Measurements from ENCODE around the gene DHRS11. TPM values are rescaled to one million over a fixed set of nuclear protein-coding genes. Genes with fewer than 3 reads are reported as not detected.

The DHRS11 gene
- total RNA-seq, 5 donors from 2014 or later (not counting 1 experiment from before 2014, with no cell fraction given) = 2.6 to 9.7 (median 6.3) TPM

GRCh38 chr17:36640346-36640745, 48.7 kb downstream of the DHRS11 start:
- no peaks in the 10 kb centered on the region for H3K9me3 Mint-ChIP-seq
- CTCF ChIA-PET = interaction anchor here in 1 of 2 donors (0.6 kb wide), 1 partner anchor 71 kb away, joined by 3 read pairs; no protein-coding TSS in a partner anchor
- Histone ChIP-seq H3K4me3 (ENCODE audit: control insufficient read depth in 1 of 2, extremely low read depth in 1 of 2, low read length in 1 of 2) (no peak overlapping the region), H3K36me3 (ENCODE audit: control insufficient read depth in 2 of 2, extremely low read depth in 1 of 2, insufficient read depth in 1 of 2, low read length in 1 of 2) (no peaks in the 10 kb centered on the region), H3K4me1 (ENCODE audit: control insufficient read depth in 1 of 2, extremely low read depth in 1 of 2, insufficient read depth in 2 of 2, low read length in 2 of 2) (peaks cover 0 to 18% of the 10 kb centered on the region in 2 experiments), H3K27ac (ENCODE audit: low read length) (no peak overlapping the region), H3K9me3 (no peaks in the 10 kb centered on the region), H3K27me3 (replicated peaks in 1 of 2; ENCODE audit: control insufficient read depth in 2 of 2, extremely low read depth in 1 of 2, insufficient read depth in 2 of 2, low read length in 1 of 2) (peaks cover 16 to 61% of the 10 kb centered on the region in 2 experiments)
- DNase-seq = no peak
- POLR2A ChIA-PET = no interaction called here
- no peaks in the 10 kb centered on the region for H3K36me3 Mint-ChIP-seq
- no peak for ATAC-seq (replicated peaks in 1 of 4)
- H3K4me1 Mint-ChIP-seq = peaks cover 11 to 17% (median 16%) of the 10 kb centered on the region in 3 donors
- H3K27me3 Mint-ChIP-seq = peaks cover 56 to 74% of the 10 kb centered on the region in 2 donors
- WGBS (ENCODE audit: insufficient coverage) = 100% methylated on average over 1 of the region's 2 CpGs
- H3K27ac Mint-ChIP-seq = no peak overlapping the region
- peak overlapping the region in 1 of 3 donors; percentile 85 for H3K4me3 Mint-ChIP-seq

GRCh38 chr17:36640836-36641235, 49.2 kb downstream of the DHRS11 start:
- ChIA-PET CTCF (interaction anchor here in 1 of 2 donors (0.6 kb wide), 1 partner anchor 70 kb away, joined by 3 read pairs; no protein-coding TSS in a partner anchor), POLR2A (no interaction called here)
- Mint-ChIP-seq H3K9me3 (no peaks in the 10 kb centered on the region), H3K4me3 (peak overlapping the region in 1 of 3 donors; percentile 85), H3K36me3 (no peaks in the 10 kb centered on the region), H3K27ac (no peak overlapping the region), H3K27me3 (peaks cover 59 to 75% of the 10 kb centered on the region in 2 donors), H3K4me1 (peaks cover 11 to 17% (median 16%) of the 10 kb centered on the region in 3 donors)
- no peaks in the 10 kb centered on the region for H3K36me3 ChIP-seq (ENCODE audit: control insufficient read depth in 2 of 2, extremely low read depth in 1 of 2, insufficient read depth in 1 of 2, low read length in 1 of 2)
- no peak for ATAC-seq (replicated peaks in 1 of 4)
- H3K4me3 ChIP-seq (ENCODE audit: control insufficient read depth in 1 of 2, extremely low read depth in 1 of 2, low read length in 1 of 2) = no peak overlapping the region
- WGBS (ENCODE audit: insufficient coverage) = 82% methylated on average over 5 of the region's 10 CpGs
- DNase-seq = no peak
- H3K4me1 ChIP-seq (ENCODE audit: control insufficient read depth in 1 of 2, extremely low read depth in 1 of 2, insufficient read depth in 2 of 2, low read length in 2 of 2) = peaks cover 0 to 18% of the 10 kb centered on the region in 2 experiments
- peaks cover 16 to 60% of the 10 kb centered on the region in 2 experiments for H3K27me3 ChIP-seq (replicated peaks in 1 of 2; ENCODE audit: control insufficient read depth in 2 of 2, extremely low read depth in 1 of 2, insufficient read depth in 2 of 2, low read length in 1 of 2)
- H3K27ac ChIP-seq (ENCODE audit: low read length) = no peak overlapping the region
- H3K9me3 ChIP-seq = no peaks in the 10 kb centered on the region

- no peak overlapping the region for H3K4me3 ChIP-seq (ENCODE audit: control insufficient read depth in 1 of 2, extremely low read depth in 1 of 2, low read length in 1 of 2)
- H3K27me3 ChIP-seq (replicated peaks in 1 of 2; ENCODE audit: control insufficient read depth in 2 of 2, extremely low read depth in 1 of 2, insufficient read depth in 2 of 2, low read length in 1 of 2) = peaks cover 16 to 64% of the 10 kb centered on the region in 2 experiments
- ChIA-PET POLR2A (no interaction called here), CTCF (interaction anchor here in 1 of 2 donors (0.6 kb wide), 1 partner anchor 15 kb away, joined by 3 read pairs; no protein-coding TSS in a partner anchor)
- H3K4me1 ChIP-seq (ENCODE audit: control insufficient read depth in 1 of 2, extremely low read depth in 1 of 2, insufficient read depth in 2 of 2, low read length in 2 of 2) = peaks cover 0 to 18% of the 10 kb centered on the region in 2 experiments
- H3K27ac ChIP-seq (ENCODE audit: low read length) = no peak overlapping the region
- peak overlapping the region in 2 of 3 donors; percentile 9 to 85 for H3K4me3 Mint-ChIP-seq
- peaks cover 5% of the 10 kb centered on the region for H3K36me3 Mint-ChIP-seq
- peaks cover 65 to 79% of the 10 kb centered on the region in 2 donors for H3K27me3 Mint-ChIP-seq
- no peaks in the 10 kb centered on the region for H3K36me3 ChIP-seq (ENCODE audit: control insufficient read depth in 2 of 2, extremely low read depth in 1 of 2, insufficient read depth in 1 of 2, low read length in 1 of 2)
- H3K9me3 ChIP-seq = no peaks in the 10 kb centered on the region
- H3K9me3 Mint-ChIP-seq = no peaks in the 10 kb centered on the region
- H3K4me1 Mint-ChIP-seq = peaks cover 11 to 17% (median 16%) of the 10 kb centered on the region in 3 donors
- WGBS (ENCODE audit: insufficient coverage) = 9% methylated on average over 43 of the region's 43 CpGs
- peak in 2 of 4 experiments; percentile 17 to 26 for ATAC-seq (replicated peaks in 1 of 4)
- no peak for DNase-seq
- H3K27ac Mint-ChIP-seq = no peak overlapping the region
Measured at GRCh38 chr17:36641331-36641876, 49.7 kb downstream of the DHRS11 start.

- Mint-ChIP-seq H3K27me3 (peaks cover 71 to 84% of the 10 kb centered on the region in 2 donors), H3K9me3 (no peaks in the 10 kb centered on the region), H3K4me3 (peak overlapping the region; percentile 72 to 85 (median 79)), H3K36me3 (peaks cover 5% of the 10 kb centered on the region), H3K27ac (peak overlapping the region in 1 of 2 donors; percentile 59), H3K4me1 (peaks cover 11 to 17% (median 16%) of the 10 kb centered on the region in 3 donors)
- Histone ChIP-seq H3K4me3 (ENCODE audit: control insufficient read depth in 1 of 2, extremely low read depth in 1 of 2, low read length in 1 of 2) (peak overlapping the region; percentile 19 to 27), H3K27me3 (replicated peaks in 1 of 2; ENCODE audit: control insufficient read depth in 2 of 2, extremely low read depth in 1 of 2, insufficient read depth in 2 of 2, low read length in 1 of 2) (peaks cover 16 to 67% of the 10 kb centered on the region in 2 experiments), H3K4me1 (ENCODE audit: control insufficient read depth in 1 of 2, extremely low read depth in 1 of 2, insufficient read depth in 2 of 2, low read length in 2 of 2) (peaks cover 0 to 18% of the 10 kb centered on the region in 2 experiments), H3K9me3 (no peaks in the 10 kb centered on the region), H3K27ac (ENCODE audit: low read length) (no peak overlapping the region), H3K36me3 (ENCODE audit: control insufficient read depth in 2 of 2, extremely low read depth in 1 of 2, insufficient read depth in 1 of 2, low read length in 1 of 2) (no peaks in the 10 kb centered on the region)
- POLR2A ChIA-PET = interaction anchor here in 1 of 2 donors (0.5 kb wide), 1 partner anchor 1748 kb away, joined by 8 read pairs; no protein-coding TSS in a partner anchor
- CTCF ChIA-PET = interaction anchor here (0.6 kb wide), 2 partner anchors 16 to 43 kb away, joined by 3 read pairs; no protein-coding TSS in a partner anchor
- ATAC-seq (replicated peaks in 1 of 4) = peak in 2 of 4 experiments; percentile 27 to 56
- WGBS (ENCODE audit: insufficient coverage) = 7% methylated on average over 36 of the region's 64 CpGs
- DNase-seq = peak in 1 of 35 experiments; percentile 8
Measured at GRCh38 chr17:36641877-36642845, 50.5 kb downstream of the DHRS11 start.

- Mint-ChIP-seq H3K27me3 (peaks cover 69 to 83% of the 10 kb centered on the region in 2 donors), H3K36me3 (peaks cover 5% of the 10 kb centered on the region), H3K4me1 (peaks cover 11 to 17% (median 16%) of the 10 kb centered on the region in 3 donors), H3K9me3 (no peaks in the 10 kb centered on the region), H3K4me3 (peak overlapping the region in 2 of 3 donors; percentile 50 to 85), H3K27ac (no peak overlapping the region)
- peaks cover 19 to 73% of the 10 kb centered on the region in 2 experiments for H3K27me3 ChIP-seq (replicated peaks in 1 of 2; ENCODE audit: control insufficient read depth in 2 of 2, extremely low read depth in 1 of 2, insufficient read depth in 2 of 2, low read length in 1 of 2)
- H3K4me1 ChIP-seq (ENCODE audit: control insufficient read depth in 1 of 2, extremely low read depth in 1 of 2, insufficient read depth in 2 of 2, low read length in 2 of 2) = peaks cover 0 to 18% of the 10 kb centered on the region in 2 experiments
- H3K36me3 ChIP-seq (ENCODE audit: control insufficient read depth in 2 of 2, extremely low read depth in 1 of 2, insufficient read depth in 1 of 2, low read length in 1 of 2) = no peaks in the 10 kb centered on the region
- no peak overlapping the region for H3K4me3 ChIP-seq (ENCODE audit: control insufficient read depth in 1 of 2, extremely low read depth in 1 of 2, low read length in 1 of 2)
- WGBS (ENCODE audit: insufficient coverage) = 67% methylated on average over 1 of the region's 3 CpGs
- DNase-seq = no peak
- H3K27ac ChIP-seq (ENCODE audit: low read length) = no peak overlapping the region
- no peaks in the 10 kb centered on the region for H3K9me3 ChIP-seq
- POLR2A ChIA-PET = interaction anchor here in 1 of 2 donors (0.5 kb wide), 1 partner anchor 1747 kb away, joined by 8 read pairs; no protein-coding TSS in a partner anchor
- no peak for ATAC-seq (replicated peaks in 1 of 4)
- CTCF ChIA-PET = no interaction called here
Measured at GRCh38 chr17:36643086-36643685, 51.5 kb downstream of the DHRS11 start.

Measured in T-cell (primary cell).